ENCODE measurements around the gene PLXNA3. TPM values are rescaled to one million over a fixed set of nuclear protein-coding genes. Genes with fewer than 3 reads are reported as not detected.

PLXNA3 gene
- total and polyA plus RNA-seq, 12 donors, result 9.7 to 35.3 (median 16.7) TPM

DNA sequence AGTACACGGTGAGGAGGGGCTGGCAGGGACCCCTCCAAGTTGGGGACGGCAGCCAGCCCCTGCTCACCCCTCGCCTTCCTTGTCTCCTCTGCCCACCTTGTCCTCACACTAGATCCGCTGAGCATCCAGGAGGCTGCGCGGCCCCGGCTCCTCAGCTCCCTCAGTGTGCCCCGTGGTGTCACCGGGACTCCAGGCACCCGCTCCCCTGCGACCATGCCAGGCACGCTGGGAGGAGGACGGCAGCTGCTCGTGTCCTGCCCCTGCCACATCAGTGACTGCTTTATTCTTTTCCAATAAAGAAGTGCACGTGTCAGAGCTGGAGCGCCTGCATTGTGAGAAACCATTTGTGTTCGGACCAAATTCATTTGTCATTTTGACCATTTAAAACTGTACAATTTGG, 7.8 kb upstream of the PLXNA3 start:
- DNase-seq (no peak), ATAC-seq (no peak)
- Histone ChIP-seq H3K9me3 (no peaks in the 10 kb centered on the region), H3K36me3 (peaks cover 0 to 54% (median 7%) of the 10 kb centered on the region in 9 donors), H3K27me3 (peaks cover 0 to 5% (median 0%) of the 10 kb centered on the region in 7 donors), H3K27ac (no peak overlapping the region), H3K4me3 (no peak overlapping the region), H3K4me1 (peaks cover 0 to 7% (median 2%) of the 10 kb centered on the region in 9 donors)
- intact Hi-C loops (cut with DNase I), result loop anchor here in 1 of 10 donors (10.0 kb wide), 1 partner anchor 64 kb away; the partner anchor contains the start of gene FAM3A
- 94 to 96% methylated on average over 15 to 17 of the region's 17 CpGs for WGBS, 2 donors
- TF ChIP-seq, protein P1, sequence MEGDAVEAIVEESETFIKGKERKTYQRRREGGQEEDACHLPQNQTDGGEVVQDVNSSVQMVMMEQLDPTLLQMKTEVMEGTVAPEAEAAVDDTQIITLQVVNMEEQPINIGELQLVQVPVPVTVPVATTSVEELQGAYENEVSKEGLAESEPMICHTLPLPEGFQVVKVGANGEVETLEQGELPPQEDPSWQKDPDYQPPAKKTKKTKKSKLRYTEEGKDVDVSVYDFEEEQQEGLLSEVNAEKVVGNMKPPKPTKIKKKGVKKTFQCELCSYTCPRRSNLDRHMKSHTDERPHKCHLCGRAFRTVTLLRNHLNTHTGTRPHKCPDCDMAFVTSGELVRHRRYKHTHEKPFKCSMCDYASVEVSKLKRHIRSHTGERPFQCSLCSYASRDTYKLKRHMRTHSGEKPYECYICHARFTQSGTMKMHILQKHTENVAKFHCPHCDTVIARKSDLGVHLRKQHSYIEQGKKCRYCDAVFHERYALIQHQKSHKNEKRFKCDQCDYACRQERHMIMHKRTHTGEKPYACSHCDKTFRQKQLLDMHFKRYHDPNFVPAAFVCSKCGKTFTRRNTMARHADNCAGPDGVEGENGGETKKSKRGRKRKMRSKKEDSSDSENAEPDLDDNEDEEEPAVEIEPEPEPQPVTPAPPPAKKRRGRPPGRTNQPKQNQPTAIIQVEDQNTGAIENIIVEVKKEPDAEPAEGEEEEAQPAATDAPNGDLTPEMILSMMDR (IDR thresholded peaks at IDR 0.05), result no peak

DNA sequence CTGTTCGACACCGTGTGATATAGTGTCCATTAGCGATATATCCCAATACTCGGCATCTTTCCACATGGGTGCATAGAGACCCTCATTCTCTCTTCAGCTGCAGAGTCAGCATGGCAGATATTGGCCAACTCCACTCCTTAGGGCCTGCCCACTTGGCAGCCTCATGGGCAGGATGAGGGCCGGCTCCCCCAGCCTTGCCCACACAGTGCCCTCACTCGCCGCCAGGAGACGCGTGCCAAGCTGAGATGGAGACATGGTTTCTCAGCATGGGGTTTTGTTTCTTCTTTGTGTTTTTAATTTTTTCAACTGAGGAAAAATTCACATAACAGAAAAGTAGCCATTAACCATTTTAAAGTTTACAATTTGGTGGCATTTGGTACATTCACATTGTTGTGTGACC, 5.3 kb upstream of the PLXNA3 start:
- Histone ChIP-seq H3K4me3 (no peak overlapping the region), H3K27ac (no peak overlapping the region), H3K4me1 (no peaks in the 10 kb centered on the region), H3K9me3 (no peaks in the 10 kb centered on the region), H3K36me3 (peaks cover 0 to 39% (median 7%) of the 10 kb centered on the region in 9 donors), H3K27me3 (peaks cover 0 to 12% (median 0%) of the 10 kb centered on the region in 7 donors)
- TF ChIP-seq, protein P1 (IDR thresholded peaks at IDR 0.05), result no peak
- intact Hi-C loops (cut with DNase I), result loop anchor here in 1 of 10 donors (10.0 kb wide), 1 partner anchor 62 kb away; the partner anchor contains the start of gene FAM3A
- ATAC-seq (no peak), DNase-seq (no peak)
- WGBS, 2 donors, result 85 to 93% methylated on average over 9 of the region's 9 CpGs

DNA sequence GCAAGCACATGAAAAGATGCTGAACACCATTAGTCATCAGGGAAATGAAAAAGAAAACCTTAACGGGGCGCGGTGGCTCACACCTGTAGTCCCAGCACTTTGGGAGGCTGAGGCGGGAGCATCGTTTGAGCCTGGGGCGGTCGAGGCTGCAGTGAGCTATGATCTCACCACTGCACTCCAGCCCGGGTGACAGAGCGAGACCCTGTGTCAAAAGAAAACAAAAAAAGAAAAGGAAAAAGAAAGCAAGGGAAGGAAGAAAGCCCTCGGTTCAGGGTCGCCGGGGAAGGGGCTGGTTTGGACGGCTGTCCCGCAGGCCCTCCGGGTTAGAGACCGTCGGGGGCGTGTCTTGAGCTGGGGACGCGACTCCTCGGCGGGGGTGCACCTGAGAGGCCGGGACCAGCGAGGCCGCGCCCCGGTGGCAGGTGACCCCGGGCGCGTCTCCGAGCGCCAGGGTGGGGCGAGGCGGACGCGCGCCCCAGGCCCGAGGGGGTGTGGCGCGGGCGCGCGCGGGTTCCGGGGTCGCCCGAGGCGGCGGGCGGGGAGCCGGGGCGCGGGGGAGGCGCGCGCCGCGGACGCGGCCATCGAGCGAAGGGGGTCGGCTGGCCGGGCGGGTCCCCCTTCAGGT, 478 bp upstream of the PLXNA3 start:
- Histone ChIP-seq H3K27ac (peak overlapping the region in 9 of 10 donors; percentile 25 to 84 (median 64)), H3K36me3 (peaks cover 0 to 17% (median 0%) of the 10 kb centered on the region in 9 donors), H3K27me3 (peaks cover 0 to 12% (median 0%) of the 10 kb centered on the region in 7 donors), H3K9me3 (no peaks in the 10 kb centered on the region), H3K4me3 (peak overlapping the region in 9 of 10 donors; percentile 52 to 71 (median 62)), H3K4me1 (peaks cover 0 to 9% (median 5%) of the 10 kb centered on the region in 9 donors)
- TF ChIP-seq, protein P1 (IDR thresholded peaks at IDR 0.05), result no peak
- peak in 7 of 8 donors; percentile 16 to 57 (median 43) for ATAC-seq
- WGBS, 2 donors, result 7 to 10% methylated on average over 22 to 37 of the region's 65 CpGs
- intact Hi-C loops (cut with DNase I), result loop anchor here in 1 of 10 donors (10.0 kb wide), 1 partner anchor 57 kb away; the partner anchor contains the start of gene FAM3A
- peak; percentile 9 to 36 for DNase-seq

DNA sequence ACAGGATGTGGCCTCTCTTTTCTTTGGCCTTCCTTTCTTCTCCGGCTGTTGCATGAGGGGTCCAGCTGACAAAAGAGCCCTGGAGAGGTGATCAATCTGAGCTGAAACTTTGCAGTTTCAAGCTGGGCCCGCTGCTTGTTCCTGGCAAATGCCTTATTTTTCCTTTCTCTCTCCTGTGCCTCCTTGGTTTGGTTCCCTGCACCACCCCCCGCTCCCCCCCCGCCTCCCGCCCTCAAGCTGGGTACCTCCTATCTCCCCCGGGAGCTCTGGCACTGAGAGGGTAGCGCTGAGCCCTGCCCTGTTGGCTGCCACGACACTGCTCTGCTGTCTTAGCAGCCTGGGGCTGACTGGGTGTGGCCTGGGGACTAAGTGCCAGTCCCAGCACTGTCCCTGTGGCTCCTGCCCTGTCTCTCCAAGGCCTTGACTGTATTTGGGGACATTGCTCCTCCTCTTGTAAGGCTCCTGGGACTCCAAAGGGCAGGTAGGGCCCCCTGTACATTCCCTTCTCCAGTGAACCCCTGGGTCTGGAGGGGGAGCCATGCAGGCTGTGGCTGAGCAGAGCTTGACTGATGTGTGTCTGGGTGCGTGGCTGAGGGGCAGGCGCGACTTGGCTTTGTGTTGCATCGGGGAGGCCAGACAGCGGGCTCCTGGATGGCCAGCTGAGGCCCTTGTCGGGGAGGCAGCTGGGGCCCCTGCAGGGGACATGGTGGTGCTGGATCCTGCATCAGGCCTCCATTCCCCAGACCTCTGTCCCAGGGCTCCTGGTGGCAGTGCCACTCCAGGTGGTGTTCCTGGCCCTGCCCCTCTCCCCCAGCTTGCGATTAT, 1.1 kb downstream of the PLXNA3 start:
- 28 to 36% methylated on average over 8 to 14 of the region's 15 CpGs for WGBS, 2 donors
- peaks cover 0 to 6% (median 0%) of the 10 kb centered on the region in 7 donors for H3K27me3 ChIP-seq
- peak; percentile 16 to 35 for DNase-seq
- peak; percentile 36 to 89 (median 82) for ATAC-seq
- peaks cover 0 to 9% (median 5%) of the 10 kb centered on the region in 9 donors for H3K4me1 ChIP-seq
- peaks cover 0 to 19% (median 0%) of the 10 kb centered on the region in 9 donors for H3K36me3 ChIP-seq
- intact Hi-C loops (cut with DNase I), result loop anchor here in 1 of 10 donors (10.0 kb wide), 1 partner anchor 56 kb away; the partner anchor contains the start of gene FAM3A
- no peaks in the 10 kb centered on the region for H3K9me3 ChIP-seq
- peak overlapping the region in 9 of 10 donors; percentile 56 to 71 (median 63) for H3K4me3 ChIP-seq
- peak overlapping the region in 7 of 10 donors; percentile 43 to 84 (median 66) for H3K27ac ChIP-seq
- TF ChIP-seq, protein P1 (IDR thresholded peaks at IDR 0.05), result no peak

Measured in heart right ventricle (tissue), 16 donors.